GM23248 (cell line): ENCODE results near the gene CAMK2N1.

Source experiments
- EZH2 ChIP-seq: fragments of 200-600 bp; sonication (generic); IDR thresholded peaks from 2 replicates; pipeline ENCODE4 v1.6.1; 2018; ENCODE audit warnings: antibody characterized with exemption, mild to moderate bottlenecking; ENCODE audit not compliant: insufficient read depth, poor library complexity, severe bottlenecking
- EZH2phosphoT487 ChIP-seq: fragments of 200-600 bp; sonication (generic); IDR thresholded peaks from 2 replicates; pipeline ENCODE4 v1.6.1; 2018; ENCODE audit warnings: antibody characterized with exemption, moderate library complexity, mild to moderate bottlenecking, low read depth; ENCODE audit not compliant: insufficient read depth

GRCh38 chr1:20534659-20535417, 48.8 kb upstream of the CAMK2N1 start:
- TF ChIP-seq EZH2 (no peak), EZH2phosphoT487 (no peak)
